GM12892 (cell line): ENCODE data around the gene OR7C2.

Source experiments
- POLR2A ChIP-seq: IDR thresholded peaks from 2 replicates; pipeline ENCODE4 v1.6.1; 2011; ENCODE audit warnings: low read depth, low read length, control low read depth
- POLR2AphosphoS5 ChIP-seq: IDR thresholded peaks from 2 replicates; pipeline ENCODE4 v1.6.1; 2011; ENCODE audit warnings: low read depth, low read length, control low read depth
- TAF1 ChIP-seq: IDR thresholded peaks from 2 replicates; pipeline ENCODE4 v1.6.1; 2011; ENCODE audit warnings: low read depth, mild to moderate bottlenecking, control low read depth, low read length, borderline replicate concordance

GRCh38 chr19:14906711-14907110, 34.6 kb upstream of the OR7C2 start:
- no peak for TF ChIP-seq POLR2A
- TF ChIP-seq POLR2AphosphoS5: no peak
- no peak for TF ChIP-seq TAF1
